ENCODE results near the gene EVA1B.

EVA1B gene

DNA sequence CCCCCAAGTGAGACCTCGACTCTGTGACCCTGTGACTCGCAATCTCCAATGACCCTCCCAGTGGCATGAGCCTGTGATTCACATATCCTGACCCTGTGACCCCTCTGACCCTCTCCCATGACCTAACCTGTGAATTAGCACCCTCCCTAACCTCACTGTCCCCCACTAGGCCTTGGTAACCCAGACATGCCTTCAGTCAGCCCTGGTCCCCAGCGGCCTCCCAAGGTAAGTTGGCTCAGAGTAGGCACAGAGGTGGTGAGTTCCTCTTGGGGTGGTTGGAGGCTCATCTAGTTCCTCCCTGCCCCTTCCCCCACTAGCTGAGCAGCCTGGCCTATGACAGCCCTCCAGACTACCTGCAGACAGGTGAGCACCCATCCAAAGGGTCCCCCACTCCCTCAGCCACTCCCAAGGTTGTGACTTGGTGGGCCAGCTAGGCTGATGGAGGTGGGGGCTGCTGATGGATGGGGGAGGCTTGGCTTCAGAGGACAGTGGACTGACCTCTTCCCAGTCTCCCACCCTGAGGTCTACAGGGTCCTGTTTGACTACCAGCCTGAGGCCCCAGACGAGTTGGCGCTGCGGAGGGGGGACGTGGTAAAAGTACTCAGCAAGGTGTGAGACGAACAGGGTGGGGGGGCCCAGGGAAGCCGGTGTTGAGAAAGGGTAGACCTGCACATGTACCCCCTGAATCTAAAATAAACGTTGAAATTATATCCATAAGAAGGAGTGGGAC, 15.7 kb downstream of the EVA1B start:
- Histone ChIP-seq H3K27me3 (ENCODE audit: control insufficient read depth, insufficient read depth, low read length) (no peaks in the 10 kb centered on the region), H3K36me3 (ENCODE audit: control insufficient read depth, insufficient read depth, low read length) (peaks cover 26% of the 10 kb centered on the region), H3K9me3 (ENCODE audit: control insufficient read depth, insufficient read depth, low read length) (no peaks in the 10 kb centered on the region), H3K27ac (ENCODE audit: low read depth, low read length) (no peak overlapping the region), H3K4me3 (ENCODE audit: low read depth, low read length) (peak overlapping the region; percentile 91), H3K9ac (ENCODE audit: low read depth, low read length) (no peak overlapping the region), H3K4me1 (ENCODE audit: control insufficient read depth, insufficient read depth, low read length) (no peaks in the 10 kb centered on the region)

- Histone ChIP-seq H3K27me3 (ENCODE audit: control insufficient read depth, insufficient read depth, low read length) (no peaks in the 10 kb centered on the region), H3K27ac (ENCODE audit: low read depth, low read length) (peak overlapping the region; percentile 79), H3K9me3 (ENCODE audit: control insufficient read depth, insufficient read depth, low read length) (no peaks in the 10 kb centered on the region), H3K36me3 (ENCODE audit: control insufficient read depth, insufficient read depth, low read length) (peaks cover 34% of the 10 kb centered on the region), H3K4me1 (ENCODE audit: control insufficient read depth, insufficient read depth, low read length) (no peaks in the 10 kb centered on the region), H3K4me3 (ENCODE audit: low read depth, low read length) (peak overlapping the region; percentile 91), H3K9ac (ENCODE audit: low read depth, low read length) (no peak overlapping the region; the same call in 1 of the 2 replicates)
These were observed 16.5 kb downstream of the EVA1B start for GRCh38 chr1:36306902-36307456.

DNA sequence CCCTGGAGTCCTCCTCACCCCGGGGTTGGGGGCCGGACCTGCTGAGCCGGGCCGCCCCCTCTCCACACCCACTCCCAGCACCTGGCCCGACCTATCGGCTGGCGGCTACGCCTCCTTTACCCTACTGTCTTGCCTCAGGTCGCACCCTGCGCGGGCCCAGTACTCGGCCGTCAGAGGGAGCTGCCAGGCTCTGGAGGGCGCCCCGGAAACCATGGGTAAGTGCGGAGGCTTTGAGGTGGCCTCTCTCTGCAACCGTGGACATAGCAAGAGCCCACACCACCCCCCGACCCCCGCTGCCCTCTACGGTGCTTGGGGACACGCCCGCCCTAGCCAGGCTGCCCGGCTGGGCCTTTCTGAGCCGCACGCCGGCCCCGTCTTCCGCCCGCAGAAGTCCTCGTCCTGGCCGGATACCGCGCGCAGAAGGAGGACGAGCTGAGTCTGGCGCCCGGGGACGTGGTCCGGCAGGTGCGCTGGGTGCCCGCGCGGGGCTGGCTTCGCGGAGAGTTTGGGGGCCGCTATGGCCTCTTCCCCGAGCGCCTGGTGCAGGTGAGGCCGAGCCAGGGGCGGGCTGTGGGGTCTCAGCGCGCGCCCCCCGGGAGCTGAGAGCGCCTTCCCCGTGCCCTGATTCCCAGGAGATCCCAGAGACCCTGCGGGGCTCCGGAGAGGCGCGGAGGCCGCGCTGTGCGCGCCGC, 17.1 kb downstream of the EVA1B start, which contains the start of gene SH3D21:
Gene SH3D21, plus strand, starts transcription at position 159 of the 692 bp plus-strand sequence. Its CDS starts 53 bp downstream, at position 212.
- no peaks in the 10 kb centered on the region for H3K27me3 ChIP-seq (ENCODE audit: control insufficient read depth, insufficient read depth, low read length)
- peak within 1 kb of the TSS; percentile 27; the same call in 1 of the 2 replicates for H3K9ac ChIP-seq (ENCODE audit: low read depth, low read length)
- peaks cover 40% of the 10 kb centered on the region for H3K36me3 ChIP-seq (ENCODE audit: control insufficient read depth, insufficient read depth, low read length)
- H3K27ac ChIP-seq (ENCODE audit: low read depth, low read length) = peak within 1 kb of the TSS; percentile 79
- peak within 1 kb of the TSS; percentile 91 for H3K4me3 ChIP-seq (ENCODE audit: low read depth, low read length)
- no peaks in the 10 kb centered on the region for H3K4me1 ChIP-seq (ENCODE audit: control insufficient read depth, insufficient read depth, low read length)
- no peaks in the 10 kb centered on the region for H3K9me3 ChIP-seq (ENCODE audit: control insufficient read depth, insufficient read depth, low read length)

GRCh38 chr1:36305915-36306209, 17.6 kb downstream of the EVA1B start:
- Histone ChIP-seq H3K4me3 (ENCODE audit: low read depth, low read length) (peak overlapping the region; percentile 91), H3K27ac (ENCODE audit: low read depth, low read length) (peak overlapping the region; percentile 79), H3K9ac (ENCODE audit: low read depth, low read length) (no peak overlapping the region), H3K27me3 (ENCODE audit: control insufficient read depth, insufficient read depth, low read length) (no peaks in the 10 kb centered on the region), H3K9me3 (ENCODE audit: control insufficient read depth, insufficient read depth, low read length) (no peaks in the 10 kb centered on the region), H3K36me3 (ENCODE audit: control insufficient read depth, insufficient read depth, low read length) (peaks cover 45% of the 10 kb centered on the region), H3K4me1 (ENCODE audit: control insufficient read depth, insufficient read depth, low read length) (no peaks in the 10 kb centered on the region)

DNA sequence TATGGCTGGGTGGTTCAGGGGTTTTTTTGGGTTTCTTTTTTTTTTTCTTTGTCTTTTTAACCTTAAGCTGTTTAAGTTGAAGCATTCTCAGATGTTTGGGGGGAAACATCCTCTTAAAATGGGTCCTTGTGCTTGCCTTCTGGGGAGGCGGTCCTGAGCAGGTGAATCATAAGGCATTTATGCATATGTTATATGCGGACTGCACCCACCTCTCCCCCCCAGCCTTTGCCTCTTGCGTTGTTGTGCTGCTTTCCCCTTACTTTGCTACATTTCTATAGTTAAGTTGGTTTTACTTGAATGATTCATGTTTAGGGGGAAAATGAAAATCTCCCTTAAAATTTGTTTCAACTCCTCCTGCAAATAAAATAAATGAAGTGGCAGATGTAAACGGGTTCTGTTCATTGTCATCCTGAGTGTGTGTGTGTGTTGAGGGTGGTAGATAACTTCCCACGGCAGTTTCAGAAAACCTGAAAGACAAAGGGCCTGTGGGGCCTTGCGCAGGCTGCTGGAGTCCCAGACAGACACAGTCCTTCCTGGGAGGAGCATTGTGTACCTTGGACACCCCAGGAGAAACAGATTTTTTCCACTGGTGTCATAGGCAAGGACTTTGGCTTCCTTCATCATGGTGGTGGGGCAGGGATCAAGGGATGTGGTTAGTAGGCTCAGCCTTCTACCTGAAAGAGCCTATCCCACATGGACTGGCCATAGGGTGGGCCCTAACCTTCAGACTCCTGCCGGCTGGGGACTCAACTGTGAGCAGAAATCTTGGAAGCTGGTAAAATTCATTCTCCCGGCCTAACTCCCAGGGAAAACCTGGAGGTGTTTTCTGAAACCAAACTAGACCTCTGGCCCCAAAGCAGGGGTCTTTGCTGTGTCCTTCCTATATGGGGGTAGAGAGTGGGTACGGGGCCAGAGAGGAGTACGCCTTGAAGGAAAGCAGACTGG, 18.2 kb downstream of the EVA1B start:
- H3K9me3 ChIP-seq (ENCODE audit: control insufficient read depth, insufficient read depth, low read length) = no peaks in the 10 kb centered on the region
- no peak overlapping the region for H3K9ac ChIP-seq (ENCODE audit: low read depth, low read length)
- H3K36me3 ChIP-seq (ENCODE audit: control insufficient read depth, insufficient read depth, low read length) = peaks cover 48% of the 10 kb centered on the region
- peak overlapping the region; percentile 91; the same call in 1 of the 2 replicates for H3K4me3 ChIP-seq (ENCODE audit: low read depth, low read length)
- H3K4me1 ChIP-seq (ENCODE audit: control insufficient read depth, insufficient read depth, low read length) = no peaks in the 10 kb centered on the region
- peak overlapping the region; percentile 79 for H3K27ac ChIP-seq (ENCODE audit: low read depth, low read length)
- no peaks in the 10 kb centered on the region for H3K27me3 ChIP-seq (ENCODE audit: control insufficient read depth, insufficient read depth, low read length)

- H3K36me3 ChIP-seq (ENCODE audit: control insufficient read depth, insufficient read depth, low read length) = peaks cover 52% of the 10 kb centered on the region
- no peaks in the 10 kb centered on the region for H3K4me1 ChIP-seq (ENCODE audit: control insufficient read depth, insufficient read depth, low read length)
- H3K27ac ChIP-seq (ENCODE audit: low read depth, low read length) = no peak overlapping the region
These were observed 18.9 kb downstream of the EVA1B start for GRCh38 chr1:36304521-36304920.

DNA sequence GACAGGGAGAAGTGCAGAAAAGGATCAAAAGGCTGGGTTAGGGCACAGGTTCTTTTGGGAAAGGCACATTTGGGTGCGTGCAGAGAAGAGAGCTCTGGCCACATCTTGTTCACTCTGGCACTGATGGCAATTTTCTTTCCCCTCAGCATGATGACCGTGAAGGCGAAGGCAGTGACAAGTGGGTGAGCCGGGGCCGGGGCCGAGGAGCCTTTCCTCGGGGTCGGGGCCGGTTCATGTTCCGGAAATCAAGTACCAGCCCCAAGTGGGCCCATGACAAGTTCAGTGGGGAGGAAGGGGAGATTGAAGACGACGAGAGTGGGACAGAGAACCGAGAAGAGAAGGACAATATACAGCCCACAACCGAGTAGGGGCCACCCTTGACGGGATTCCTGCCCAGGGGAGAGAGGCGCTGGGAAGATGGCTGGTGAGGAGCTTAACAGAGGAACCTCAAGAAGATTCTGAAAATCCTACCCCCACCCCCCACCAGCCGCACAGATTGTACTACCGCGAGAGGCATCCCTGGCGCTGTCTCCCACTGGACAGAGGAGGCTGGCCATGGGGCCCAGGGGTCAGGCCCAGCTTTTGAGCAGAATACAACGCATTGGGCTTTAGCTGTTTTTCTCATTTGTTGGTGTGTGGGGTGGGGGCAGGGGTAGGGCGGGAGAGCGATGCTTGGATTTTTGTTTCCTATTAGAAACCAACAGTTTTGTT, 19.6 kb downstream of the EVA1B start:
- H3K36me3 ChIP-seq (ENCODE audit: control insufficient read depth, insufficient read depth, low read length) = peaks cover 51% of the 10 kb centered on the region
- H3K4me1 ChIP-seq (ENCODE audit: control insufficient read depth, insufficient read depth, low read length) = no peaks in the 10 kb centered on the region
- no peak overlapping the region for H3K9ac ChIP-seq (ENCODE audit: low read depth, low read length)

More at GRCh38 chr1:36304521-36304920, 18.9 kb downstream of the EVA1B start:
- Histone ChIP-seq H3K9me3 (ENCODE audit: control insufficient read depth, insufficient read depth, low read length) (no peaks in the 10 kb centered on the region), H3K27me3 (ENCODE audit: control insufficient read depth, insufficient read depth, low read length) (no peaks in the 10 kb centered on the region), H3K9ac (ENCODE audit: low read depth, low read length) (no peak overlapping the region), H3K4me3 (ENCODE audit: low read depth, low read length) (no peak overlapping the region)

GRCh38 chr1:36303244-36303643, 20.2 kb downstream of the EVA1B start:
- Histone ChIP-seq H3K4me1 (ENCODE audit: control insufficient read depth, insufficient read depth, low read length) (no peaks in the 10 kb centered on the region), H3K27ac (ENCODE audit: low read depth, low read length) (no peak overlapping the region), H3K27me3 (ENCODE audit: control insufficient read depth, insufficient read depth, low read length) (no peaks in the 10 kb centered on the region), H3K4me3 (ENCODE audit: low read depth, low read length) (no peak overlapping the region), H3K9me3 (ENCODE audit: control insufficient read depth, insufficient read depth, low read length) (no peaks in the 10 kb centered on the region), H3K9ac (ENCODE audit: low read depth, low read length) (no peak overlapping the region), H3K36me3 (ENCODE audit: control insufficient read depth, insufficient read depth, low read length) (peaks cover 56% of the 10 kb centered on the region)

More for the DNA sequence above, 19.6 kb downstream of the EVA1B start:
- Histone ChIP-seq H3K27ac (ENCODE audit: low read depth, low read length) (no peak overlapping the region), H3K9me3 (ENCODE audit: control insufficient read depth, insufficient read depth, low read length) (no peaks in the 10 kb centered on the region), H3K4me3 (ENCODE audit: low read depth, low read length) (no peak overlapping the region), H3K27me3 (ENCODE audit: control insufficient read depth, insufficient read depth, low read length) (no peaks in the 10 kb centered on the region)

GRCh38 chr1:36301220-36301619, 22.2 kb downstream of the EVA1B start:
- H3K9ac ChIP-seq (ENCODE audit: low read depth, low read length) = no peak overlapping the region
- no peak overlapping the region for H3K4me3 ChIP-seq (ENCODE audit: low read depth, low read length)
- H3K9me3 ChIP-seq (ENCODE audit: control insufficient read depth, insufficient read depth, low read length) = no peaks in the 10 kb centered on the region
- H3K27me3 ChIP-seq (ENCODE audit: control insufficient read depth, insufficient read depth, low read length) = no peaks in the 10 kb centered on the region
- H3K4me1 ChIP-seq (ENCODE audit: control insufficient read depth, insufficient read depth, low read length) = no peaks in the 10 kb centered on the region
- H3K27ac ChIP-seq (ENCODE audit: low read depth, low read length) = no peak overlapping the region
- peaks cover 74% of the 10 kb centered on the region for H3K36me3 ChIP-seq (ENCODE audit: control insufficient read depth, insufficient read depth, low read length)

DNA sequence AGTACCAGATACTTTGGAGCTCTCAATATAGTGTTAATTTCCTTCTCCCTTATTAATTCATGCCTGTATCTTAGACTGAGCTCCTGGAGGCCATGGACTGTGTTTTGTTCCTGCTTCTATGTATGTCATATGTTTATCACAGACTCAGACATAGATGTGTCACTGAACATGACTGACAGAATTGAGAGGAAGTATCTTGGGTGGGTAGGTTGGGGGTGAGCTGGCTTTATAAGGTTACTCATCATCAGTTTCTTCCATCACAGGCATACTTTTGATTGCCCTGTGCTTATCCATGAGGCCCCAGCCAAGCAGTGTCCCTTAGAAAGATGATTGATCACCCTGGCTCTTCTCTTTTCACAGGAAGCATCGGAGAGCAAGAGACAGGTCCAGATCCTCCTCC, 22.9 kb downstream of the EVA1B start:
- H3K36me3 ChIP-seq (ENCODE audit: control insufficient read depth, insufficient read depth, low read length) = peaks cover 81% of the 10 kb centered on the region
- peak overlapping the region; percentile 56 for H3K27ac ChIP-seq (ENCODE audit: low read depth, low read length)
- no peak overlapping the region for H3K4me3 ChIP-seq (ENCODE audit: low read depth, low read length)

More for the DNA sequence above, 22.9 kb downstream of the EVA1B start:
- Histone ChIP-seq H3K9ac (ENCODE audit: low read depth, low read length) (no peak overlapping the region), H3K9me3 (ENCODE audit: control insufficient read depth, insufficient read depth, low read length) (no peaks in the 10 kb centered on the region), H3K27me3 (ENCODE audit: control insufficient read depth, insufficient read depth, low read length) (no peaks in the 10 kb centered on the region), H3K4me1 (ENCODE audit: control insufficient read depth, insufficient read depth, low read length) (no peaks in the 10 kb centered on the region)
